Left ventricle myocardium inferior (tissue), 1 donor: Measurements from ENCODE around the gene AR. TPM values are rescaled to one million over a fixed set of nuclear protein-coding genes. Genes with fewer than 3 reads are reported as not detected.

Experiments
- DNase-seq: peaks from one replicate; pipeline ENCODE4 v3.0.0-alpha.2; 2020
- H3K27ac ChIP-seq: fragments of 200-600 bp; replicated peaks from 2 replicates; pipeline ENCODE4 v1.8.0; 2021
- H3K27me3 ChIP-seq: fragments of 200-600 bp; 2 replicates; pipeline ENCODE4 v1.8.0; 2021; ENCODE audit warnings: low read depth
- H3K36me3 ChIP-seq: fragments of 200-600 bp; 2 replicates; pipeline ENCODE4 v1.8.0; 2021
- H3K4me1 ChIP-seq: fragments of 200-600 bp; 2 replicates; pipeline ENCODE4 v1.8.0; 2021
- H3K4me3 ChIP-seq: fragments of 200-600 bp; 2 replicates; pipeline ENCODE4 v1.8.0; 2021; ENCODE audit warnings: mild to moderate bottlenecking, moderate library complexity
- H3K9me3 ChIP-seq: fragments of 200-600 bp; replicated peaks from 2 replicates; pipeline ENCODE4 v1.8.0; 2021
- intact Hi-C: fragments of 100-400 bp; cut with micrococcal nuclease; formaldehyde crosslinking; loops from one replicate; pipeline ENCODE4 v1.11.0; 2022
- total RNA-seq: library from RNA; stranded (reverse); fragmentation: NEBNext Ultra II Directional; extraction: Animal tissue kit (Norgen Biotek cat#: 25700); gene quantifications from one replicate; pipeline ENCODE4 v1.2.1, GENCODE V29; 2021
- TF ChIP-seq, protein P1 (sequence below): fragments of 200-600 bp; IDR thresholded peaks from 2 replicates; pipeline ENCODE4 v1.8.0; 2021; ENCODE audit warnings: antibody characterized with exemption, mild to moderate bottlenecking, borderline replicate concordance
- donor health status: DM: no; HTN: yes; CAD: no; lungs with severe emphysema.

AR gene
- total RNA-seq, 1 donor from 2014 or later: 18.4 TPM

DNA sequence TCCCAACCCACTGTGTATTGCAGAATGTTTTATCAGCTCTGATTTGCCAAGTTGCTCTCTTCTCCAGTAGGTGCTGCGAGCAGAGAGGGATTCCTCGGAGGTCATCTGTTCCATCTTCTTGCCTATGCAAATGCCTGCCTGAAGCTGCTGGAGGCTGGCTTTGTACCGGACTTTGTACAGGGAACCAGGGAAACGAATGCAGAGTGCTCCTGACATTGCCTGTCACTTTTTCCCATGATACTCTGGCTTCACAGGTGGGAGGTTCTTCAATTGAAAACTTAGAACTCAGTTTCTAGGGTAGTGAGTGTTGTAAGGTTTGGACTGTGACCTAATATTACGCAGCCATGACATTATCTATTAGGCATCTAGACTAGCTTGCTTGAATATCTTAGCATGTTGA is 24.9 kb downstream of the AR start:
- Histone ChIP-seq H3K4me3 (peak overlapping the region; percentile 50), H3K27me3 (no peaks in the 10 kb centered on the region), H3K9me3 (no peaks in the 10 kb centered on the region), H3K4me1 (no peaks in the 10 kb centered on the region), H3K36me3 (no peaks in the 10 kb centered on the region), H3K27ac (peak overlapping the region; percentile 66)
- intact Hi-C loops: no loop called here
- DNase-seq: no peak
- TF ChIP-seq, protein P1, sequence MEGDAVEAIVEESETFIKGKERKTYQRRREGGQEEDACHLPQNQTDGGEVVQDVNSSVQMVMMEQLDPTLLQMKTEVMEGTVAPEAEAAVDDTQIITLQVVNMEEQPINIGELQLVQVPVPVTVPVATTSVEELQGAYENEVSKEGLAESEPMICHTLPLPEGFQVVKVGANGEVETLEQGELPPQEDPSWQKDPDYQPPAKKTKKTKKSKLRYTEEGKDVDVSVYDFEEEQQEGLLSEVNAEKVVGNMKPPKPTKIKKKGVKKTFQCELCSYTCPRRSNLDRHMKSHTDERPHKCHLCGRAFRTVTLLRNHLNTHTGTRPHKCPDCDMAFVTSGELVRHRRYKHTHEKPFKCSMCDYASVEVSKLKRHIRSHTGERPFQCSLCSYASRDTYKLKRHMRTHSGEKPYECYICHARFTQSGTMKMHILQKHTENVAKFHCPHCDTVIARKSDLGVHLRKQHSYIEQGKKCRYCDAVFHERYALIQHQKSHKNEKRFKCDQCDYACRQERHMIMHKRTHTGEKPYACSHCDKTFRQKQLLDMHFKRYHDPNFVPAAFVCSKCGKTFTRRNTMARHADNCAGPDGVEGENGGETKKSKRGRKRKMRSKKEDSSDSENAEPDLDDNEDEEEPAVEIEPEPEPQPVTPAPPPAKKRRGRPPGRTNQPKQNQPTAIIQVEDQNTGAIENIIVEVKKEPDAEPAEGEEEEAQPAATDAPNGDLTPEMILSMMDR: no peak

DNA sequence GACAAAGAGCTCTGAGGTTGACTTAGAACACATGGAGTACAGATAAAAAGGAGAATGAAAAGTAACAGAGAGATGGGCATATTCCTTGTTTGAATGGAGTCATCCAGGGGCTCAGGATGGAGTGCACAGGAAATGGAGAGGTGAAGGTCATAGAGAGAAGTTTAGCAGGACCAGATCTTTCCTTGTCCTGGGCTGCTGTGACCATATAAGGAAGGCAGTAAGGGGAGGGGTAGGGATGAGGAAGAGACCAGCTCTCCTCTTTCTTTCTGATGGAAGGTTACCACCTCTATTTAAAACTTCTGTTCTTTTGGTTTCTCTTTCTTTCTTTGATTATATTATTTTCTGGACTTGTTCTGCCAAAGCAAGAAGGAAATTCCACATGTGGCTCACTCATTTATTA is 27.0 kb downstream of the AR start:
- H3K27ac ChIP-seq: peak overlapping the region; percentile 30
- no peaks in the 10 kb centered on the region for H3K27me3 ChIP-seq
- intact Hi-C loops: no loop called here
- H3K4me1 ChIP-seq: no peaks in the 10 kb centered on the region
- TF ChIP-seq, protein P1: no peak
- no peak for DNase-seq
- no peaks in the 10 kb centered on the region for H3K9me3 ChIP-seq
- H3K4me3 ChIP-seq: no peak overlapping the region
- H3K36me3 ChIP-seq: no peaks in the 10 kb centered on the region

DNA sequence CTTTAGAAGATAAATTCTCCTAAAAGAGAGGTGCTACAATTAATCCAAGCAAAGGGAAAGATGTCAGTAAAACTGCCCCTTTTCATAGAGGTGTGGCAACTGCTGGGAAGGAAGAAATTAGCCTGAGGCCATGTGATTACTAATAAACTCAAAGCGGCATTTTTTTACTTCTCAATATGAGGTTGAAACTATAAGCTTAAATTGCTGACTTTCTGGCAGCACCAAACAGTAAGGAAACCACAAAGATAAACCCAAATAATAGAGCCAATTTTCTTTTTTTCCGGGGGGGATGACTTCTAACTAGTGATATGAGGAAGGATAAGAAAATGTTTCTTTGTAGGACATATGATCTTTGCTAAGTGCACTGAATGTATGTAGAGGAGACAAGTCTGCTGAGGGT is 30.9 kb downstream of the AR start:
- no peaks in the 10 kb centered on the region for H3K4me1 ChIP-seq
- H3K4me3 ChIP-seq: no peak overlapping the region
- DNase-seq: no peak
- TF ChIP-seq, protein P1: no peak
- no peaks in the 10 kb centered on the region for H3K36me3 ChIP-seq
- no peaks in the 10 kb centered on the region for H3K27me3 ChIP-seq
- no peak overlapping the region for H3K27ac ChIP-seq
- intact Hi-C loops: no loop called here
- H3K9me3 ChIP-seq: no peaks in the 10 kb centered on the region

DNA sequence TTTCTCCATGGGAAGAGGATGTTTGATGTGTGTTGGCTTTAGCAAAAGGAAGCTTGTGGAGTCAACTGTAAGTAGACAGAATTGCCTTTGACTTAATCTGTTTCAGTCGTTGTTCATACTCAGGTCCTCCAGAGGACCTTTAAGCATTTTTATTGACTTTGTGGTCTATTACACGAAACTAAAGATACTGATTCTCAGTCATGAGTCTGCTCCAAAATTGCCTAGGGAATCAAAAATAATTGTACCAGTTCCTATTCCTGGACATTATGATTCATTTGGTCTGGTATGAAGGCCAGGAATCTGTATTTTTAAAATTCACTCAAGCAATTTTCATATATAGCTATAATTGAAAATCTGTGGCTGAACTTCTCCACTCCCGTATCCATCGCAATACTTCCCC is 38.6 kb downstream of the AR start:
- H3K27ac ChIP-seq: no peak overlapping the region

DNA sequence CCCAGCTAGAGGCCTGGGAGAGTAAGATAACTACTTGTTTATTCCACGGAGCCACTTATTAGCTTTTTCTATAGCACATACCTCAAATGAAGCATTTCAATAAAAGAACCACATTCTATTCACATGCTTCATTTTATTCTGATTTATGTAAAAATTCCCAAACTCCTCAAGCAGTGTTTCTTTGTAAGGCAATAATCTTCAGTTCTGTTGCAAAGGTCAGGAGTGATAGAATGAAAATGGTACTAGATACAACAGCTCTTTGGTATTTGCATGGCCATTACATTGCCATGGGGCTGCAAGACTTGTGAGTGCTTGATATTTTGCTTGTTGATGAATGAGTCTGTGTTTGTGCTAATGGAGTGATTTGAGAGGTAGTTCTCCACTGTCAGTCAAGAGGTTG is 39.4 kb downstream of the AR start:
- H3K36me3 ChIP-seq: no peaks in the 10 kb centered on the region
- TF ChIP-seq, protein P1: no peak

More for the DNA sequence above, 38.6 kb downstream of the AR start:
- intact Hi-C loops: no loop called here
- H3K36me3 ChIP-seq: no peaks in the 10 kb centered on the region
- peaks cover 7% of the 10 kb centered on the region for H3K4me1 ChIP-seq
- no peaks in the 10 kb centered on the region for H3K9me3 ChIP-seq
- H3K27me3 ChIP-seq: no peaks in the 10 kb centered on the region
- no peak overlapping the region for H3K4me3 ChIP-seq
- TF ChIP-seq, protein P1: no peak
- DNase-seq: no peak

DNA sequence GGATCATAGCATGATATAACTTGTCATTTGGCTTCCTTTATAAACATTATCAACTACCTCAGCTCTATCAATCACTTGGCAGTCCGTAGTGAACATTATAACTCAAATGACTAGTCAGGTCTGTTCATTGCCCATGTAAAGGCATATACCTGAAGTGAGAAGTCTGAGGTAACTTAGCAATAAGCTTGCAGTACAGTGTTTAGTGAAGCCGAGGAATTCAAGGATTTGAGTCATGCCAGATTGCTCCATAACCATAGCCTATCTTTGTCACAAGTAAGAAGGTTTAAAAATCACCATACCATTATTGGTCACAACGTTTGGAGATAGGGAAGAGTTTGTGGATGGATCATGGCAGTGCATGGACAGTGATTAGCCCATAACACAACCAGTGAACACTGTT is 41.6 kb downstream of the AR start:
- Histone ChIP-seq H3K27me3 (no peaks in the 10 kb centered on the region), H3K4me3 (no peak overlapping the region), H3K9me3 (no peaks in the 10 kb centered on the region), H3K27ac (no peak overlapping the region), H3K36me3 (no peaks in the 10 kb centered on the region), H3K4me1 (peaks cover 7% of the 10 kb centered on the region)
- TF ChIP-seq, protein P1: no peak
- no peak for DNase-seq
- intact Hi-C loops: no loop called here

More for the DNA sequence above, 39.4 kb downstream of the AR start:
- Histone ChIP-seq H3K4me3 (no peak overlapping the region), H3K9me3 (no peaks in the 10 kb centered on the region), H3K27me3 (no peaks in the 10 kb centered on the region), H3K4me1 (peaks cover 7% of the 10 kb centered on the region), H3K27ac (no peak overlapping the region)
- intact Hi-C loops: no loop called here
- DNase-seq: no peak
